Gastrocnemius medialis (tissue), 4 donors: ENCODE measurements around the gene ZNF778.

Source experiments
- POLR2A ChIP-seq, 2 donors: fragments of 450-650 bp; IDR thresholded peaks; one replicate each; pipeline ENCODE4 v1.6.1; 2017; ENCODE audit warnings: antibody characterized with exemption in 2 of 2, mild to moderate bottlenecking in 2 of 2, moderate library complexity in 2 of 2
- TF ChIP-seq, protein P1 (sequence below), 5 experiments: fragments of 450-650 bp in 3 of 5; fragments of 200-600 bp in 2 of 5; sonication (generic) in 2 of 5; IDR thresholded peaks in 4 of 5; conservative IDR thresholded peaks in 1 of 5; 1 replicate in 4 of 5; 2 replicates in 1 of 5; pipeline ENCODE4 v1.5.1; 2016 to 2019; ENCODE audit warnings: antibody characterized with exemption in 5 of 5, mild to moderate bottlenecking in 3 of 5, moderate library complexity in 3 of 5

DNA sequence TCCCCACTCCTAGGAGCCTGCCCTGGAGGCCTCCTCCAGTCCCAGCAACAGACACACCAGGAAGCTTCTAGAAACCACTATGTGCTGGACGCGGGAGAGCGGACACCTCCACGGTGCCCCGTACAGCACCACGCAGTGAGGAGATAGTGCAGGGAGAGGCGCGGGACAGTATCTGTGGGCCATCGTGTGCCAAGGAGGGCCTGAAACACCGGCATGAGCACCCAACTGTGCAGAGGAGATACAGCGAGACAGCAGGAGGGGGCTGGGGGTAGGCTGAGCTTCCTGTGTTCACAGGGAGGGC, 57.7 kb downstream of the ZNF778 start:
- TF ChIP-seq, protein P1, sequence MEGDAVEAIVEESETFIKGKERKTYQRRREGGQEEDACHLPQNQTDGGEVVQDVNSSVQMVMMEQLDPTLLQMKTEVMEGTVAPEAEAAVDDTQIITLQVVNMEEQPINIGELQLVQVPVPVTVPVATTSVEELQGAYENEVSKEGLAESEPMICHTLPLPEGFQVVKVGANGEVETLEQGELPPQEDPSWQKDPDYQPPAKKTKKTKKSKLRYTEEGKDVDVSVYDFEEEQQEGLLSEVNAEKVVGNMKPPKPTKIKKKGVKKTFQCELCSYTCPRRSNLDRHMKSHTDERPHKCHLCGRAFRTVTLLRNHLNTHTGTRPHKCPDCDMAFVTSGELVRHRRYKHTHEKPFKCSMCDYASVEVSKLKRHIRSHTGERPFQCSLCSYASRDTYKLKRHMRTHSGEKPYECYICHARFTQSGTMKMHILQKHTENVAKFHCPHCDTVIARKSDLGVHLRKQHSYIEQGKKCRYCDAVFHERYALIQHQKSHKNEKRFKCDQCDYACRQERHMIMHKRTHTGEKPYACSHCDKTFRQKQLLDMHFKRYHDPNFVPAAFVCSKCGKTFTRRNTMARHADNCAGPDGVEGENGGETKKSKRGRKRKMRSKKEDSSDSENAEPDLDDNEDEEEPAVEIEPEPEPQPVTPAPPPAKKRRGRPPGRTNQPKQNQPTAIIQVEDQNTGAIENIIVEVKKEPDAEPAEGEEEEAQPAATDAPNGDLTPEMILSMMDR (IDR thresholded peaks at IDR 0.05 in 4 of 5, conservative IDR thresholded peaks at IDR 0.05 in 1 of 5), result no peak
- TF ChIP-seq POLR2A (IDR thresholded peaks at IDR 0.05), result no peak
